ENCODE results near the gene GTPBP6. TPM values are rescaled to one million over a fixed set of nuclear protein-coding genes. Genes with fewer than 3 reads are reported as not detected.

The GTPBP6 gene
- total and polyA plus RNA-seq, 7 donors = 22.4 to 65.8 (median 36.0) TPM

DNA sequence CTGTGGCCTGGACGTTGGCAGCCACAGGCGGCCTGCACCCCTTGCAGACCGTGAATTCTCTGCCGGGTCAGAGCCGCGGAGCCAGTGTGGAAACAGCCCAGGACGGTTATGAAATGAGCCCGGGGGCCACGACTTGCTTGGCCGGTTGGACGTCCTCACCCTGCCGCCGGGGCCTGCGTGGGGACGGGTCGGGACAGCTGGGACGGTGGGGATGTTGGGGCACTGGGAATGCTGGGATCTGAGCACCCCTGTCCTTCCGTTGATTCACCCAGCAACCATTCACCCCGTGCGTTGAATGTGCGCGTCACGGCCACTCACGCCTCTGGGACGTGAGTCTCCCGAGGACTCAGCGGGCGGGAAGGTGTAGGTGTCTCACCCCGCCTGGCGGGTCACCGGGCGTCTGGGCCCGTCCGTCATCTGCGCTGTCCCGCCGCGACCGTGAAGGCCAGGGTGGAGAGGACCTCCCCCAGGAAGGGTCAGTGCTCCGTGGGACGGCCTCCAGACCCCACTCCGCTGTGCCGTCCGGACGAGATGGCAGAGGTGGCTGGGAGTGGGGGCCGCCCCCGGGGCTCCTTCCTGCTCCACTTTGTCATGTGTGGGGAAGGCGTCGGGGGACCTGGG lies 41.9 kb downstream of the GTPBP6 start:
- Histone ChIP-seq H3K4me3 (peak overlapping the region; percentile 22 to 50 (median 48)), H3K27ac (peak overlapping the region in 2 of 4 donors; percentile 10 to 47)

GRCh38 chrX:275967-276580 lies 42.5 kb downstream of the GTPBP6 start:
- Histone ChIP-seq H3K27me3 (peaks cover 0 to 18% (median 8%) of the 10 kb centered on the region in 3 donors), H3K4me3 (peak overlapping the region; percentile 22 to 50 (median 48)), H3K4me1 (peaks cover 0 to 19% (median 18%) of the 10 kb centered on the region in 4 donors), H3K9me3 (no peaks in the 10 kb centered on the region), H3K36me3 (no peaks in the 10 kb centered on the region), H3K27ac (peak overlapping the region in 3 of 4 donors; percentile 10 to 51 (median 47))
- TF ChIP-seq POLR2AphosphoS5 (IDR thresholded peaks at IDR 0.05) (peak in 1 of 4 donors; percentile 32), POLR2A (IDR thresholded peaks at IDR 0.05) (peak in 1 of 2 donors; percentile 55), EP300 (IDR thresholded peaks at IDR 0.05) (no peak)
- TF ChIP-seq, protein P1, sequence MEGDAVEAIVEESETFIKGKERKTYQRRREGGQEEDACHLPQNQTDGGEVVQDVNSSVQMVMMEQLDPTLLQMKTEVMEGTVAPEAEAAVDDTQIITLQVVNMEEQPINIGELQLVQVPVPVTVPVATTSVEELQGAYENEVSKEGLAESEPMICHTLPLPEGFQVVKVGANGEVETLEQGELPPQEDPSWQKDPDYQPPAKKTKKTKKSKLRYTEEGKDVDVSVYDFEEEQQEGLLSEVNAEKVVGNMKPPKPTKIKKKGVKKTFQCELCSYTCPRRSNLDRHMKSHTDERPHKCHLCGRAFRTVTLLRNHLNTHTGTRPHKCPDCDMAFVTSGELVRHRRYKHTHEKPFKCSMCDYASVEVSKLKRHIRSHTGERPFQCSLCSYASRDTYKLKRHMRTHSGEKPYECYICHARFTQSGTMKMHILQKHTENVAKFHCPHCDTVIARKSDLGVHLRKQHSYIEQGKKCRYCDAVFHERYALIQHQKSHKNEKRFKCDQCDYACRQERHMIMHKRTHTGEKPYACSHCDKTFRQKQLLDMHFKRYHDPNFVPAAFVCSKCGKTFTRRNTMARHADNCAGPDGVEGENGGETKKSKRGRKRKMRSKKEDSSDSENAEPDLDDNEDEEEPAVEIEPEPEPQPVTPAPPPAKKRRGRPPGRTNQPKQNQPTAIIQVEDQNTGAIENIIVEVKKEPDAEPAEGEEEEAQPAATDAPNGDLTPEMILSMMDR (IDR thresholded peaks at IDR 0.05) = no peak
- intact Hi-C loops (cut with DNase I) = no loop called here
- 1 to 6% methylated on average over 36 of the region's 36 CpGs for WGBS, 2 donors
- DNase-seq = peak; percentile 88

More for the DNA sequence above, 41.9 kb downstream of the GTPBP6 start:
- WGBS, 2 donors = 2 to 6% methylated on average over 49 of the region's 49 CpGs
- H3K36me3 ChIP-seq = no peaks in the 10 kb centered on the region
- peak; percentile 71 for DNase-seq
- TF ChIP-seq, protein P1 (IDR thresholded peaks at IDR 0.05) = no peak
- TF ChIP-seq POLR2AphosphoS5 (IDR thresholded peaks at IDR 0.05) (no peak), POLR2A (IDR thresholded peaks at IDR 0.05) (no peak), EP300 (IDR thresholded peaks at IDR 0.05) (no peak)
- no peaks in the 10 kb centered on the region for H3K9me3 ChIP-seq
- peaks cover 0 to 25% (median 23%) of the 10 kb centered on the region in 4 donors for H3K4me1 ChIP-seq
- peaks cover 0 to 18% (median 8%) of the 10 kb centered on the region in 3 donors for H3K27me3 ChIP-seq
- intact Hi-C loops (cut with DNase I) = no loop called here

DNA sequence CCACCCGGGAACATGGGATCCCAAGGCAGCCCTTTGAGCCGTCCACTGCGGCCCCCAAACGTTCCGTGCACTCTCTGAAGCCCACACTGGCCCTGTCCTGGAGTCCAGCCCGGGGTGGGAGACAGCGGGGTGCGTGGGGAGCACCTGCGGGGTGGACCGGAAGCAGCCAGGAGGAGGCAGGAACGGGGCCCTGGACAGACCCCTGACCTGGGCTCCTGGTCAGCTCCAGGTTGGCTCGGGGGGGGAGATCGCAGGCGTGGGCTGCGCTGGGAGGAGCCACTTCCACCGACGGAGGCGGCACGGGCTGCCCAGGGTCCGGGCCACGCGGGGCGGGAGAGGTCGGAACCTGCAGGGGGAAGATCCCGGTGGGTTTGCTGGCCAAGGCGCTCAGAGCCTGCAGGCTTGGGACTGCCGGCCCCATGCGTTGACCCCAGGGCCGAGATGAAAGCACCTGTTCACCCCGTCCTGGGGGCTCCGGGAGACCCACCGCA lies 43.1 kb downstream of the GTPBP6 start:
- TF ChIP-seq POLR2A (IDR thresholded peaks at IDR 0.05) (no peak), EP300 (IDR thresholded peaks at IDR 0.05) (no peak), POLR2AphosphoS5 (IDR thresholded peaks at IDR 0.05) (no peak)
- TF ChIP-seq, protein P1 (IDR thresholded peaks at IDR 0.05) = no peak
- intact Hi-C loops (cut with DNase I) = no loop called here
- DNase-seq = no peak
- H3K36me3 ChIP-seq = no peaks in the 10 kb centered on the region
- peak overlapping the region in 1 of 4 donors; percentile 51 for H3K27ac ChIP-seq
- peaks cover 0 to 18% (median 17%) of the 10 kb centered on the region in 4 donors for H3K4me1 ChIP-seq
- H3K27me3 ChIP-seq = peaks cover 0 to 18% (median 8%) of the 10 kb centered on the region in 3 donors
- no peaks in the 10 kb centered on the region for H3K9me3 ChIP-seq
- peak overlapping the region in 3 of 4 donors; percentile 46 to 50 (median 49) for H3K4me3 ChIP-seq
- WGBS, 2 donors = 23 to 48% methylated on average over 32 of the region's 32 CpGs

GRCh38 chrX:274904-275475 lies 43.6 kb downstream of the GTPBP6 start:
- Histone ChIP-seq H3K4me3 (peak overlapping the region in 1 of 4 donors; percentile 50), H3K27ac (peak overlapping the region in 1 of 4 donors; percentile 51), H3K27me3 (peaks cover 0 to 18% (median 8%) of the 10 kb centered on the region in 3 donors), H3K4me1 (peaks cover 0 to 18% (median 17%) of the 10 kb centered on the region in 4 donors), H3K36me3 (no peaks in the 10 kb centered on the region), H3K9me3 (no peaks in the 10 kb centered on the region)
- DNase-seq = no peak
- WGBS, 2 donors = 26 to 30% methylated on average over 16 of the region's 16 CpGs
- TF ChIP-seq, protein P1 (IDR thresholded peaks at IDR 0.05) = no peak
- no peak for TF ChIP-seq EP300 (IDR thresholded peaks at IDR 0.05)
- intact Hi-C loops (cut with DNase I) = no loop called here
